Fibroblast of the conjunctiva (primary cell): Measurements from ENCODE around the gene MARCHF2.

ENCODE experiments used
- DNase-seq: peaks from one replicate; pipeline ENCODE4 v3.0.0-alpha.2; 2010; ENCODE audit warnings: low read depth

MARCHF2 gene

GRCh38 chr19:8454218-8454617 is 41.1 kb downstream of the MARCHF2 start:
- DNase-seq = no peak

DNA sequence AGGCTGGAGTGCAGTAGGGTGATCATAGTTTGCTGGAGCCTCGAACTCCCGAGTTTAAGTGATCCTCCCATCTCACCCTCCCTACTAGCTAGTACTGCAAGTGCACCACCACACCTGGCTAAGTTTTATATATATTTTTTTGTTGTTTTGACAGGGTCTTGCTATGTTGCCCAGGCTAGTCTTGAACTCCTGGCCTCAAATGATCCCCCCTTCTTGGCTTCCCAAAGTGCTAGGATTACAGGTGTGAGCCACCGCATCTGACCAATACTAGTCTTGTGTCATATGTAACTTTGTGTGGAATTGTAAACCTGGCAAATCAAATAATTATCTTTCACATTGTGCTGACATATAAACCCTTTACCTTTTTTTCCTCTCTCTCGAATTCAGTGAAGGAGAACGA is 41.9 kb downstream of the MARCHF2 start:
- no peak for DNase-seq

GRCh38 chr19:8456064-8456463 is 43.0 kb downstream of the MARCHF2 start:
- no peak for DNase-seq

GRCh38 chr19:8457209-8457608 is 44.1 kb downstream of the MARCHF2 start:
- DNase-seq = no peak

DNA sequence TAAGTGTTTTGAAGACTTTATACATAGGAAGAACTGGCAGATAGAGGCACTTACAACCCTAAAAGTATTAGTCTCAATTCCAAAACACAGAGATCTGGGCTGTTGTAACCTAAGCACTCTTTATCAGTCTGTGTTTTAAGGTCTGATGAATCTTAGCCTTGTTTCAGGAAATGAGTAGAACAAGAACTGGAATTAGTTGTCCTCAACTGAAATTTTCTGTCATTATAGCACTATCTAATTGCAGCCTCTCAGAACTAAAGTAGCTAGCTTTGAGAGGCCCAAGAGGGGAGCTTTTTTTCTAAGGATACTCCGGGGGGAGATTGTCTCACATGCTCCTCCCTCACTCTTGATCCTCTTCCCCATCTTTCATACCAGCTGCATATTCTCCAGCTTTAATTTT is 44.7 kb downstream of the MARCHF2 start:
- DNase-seq = no peak

DNA sequence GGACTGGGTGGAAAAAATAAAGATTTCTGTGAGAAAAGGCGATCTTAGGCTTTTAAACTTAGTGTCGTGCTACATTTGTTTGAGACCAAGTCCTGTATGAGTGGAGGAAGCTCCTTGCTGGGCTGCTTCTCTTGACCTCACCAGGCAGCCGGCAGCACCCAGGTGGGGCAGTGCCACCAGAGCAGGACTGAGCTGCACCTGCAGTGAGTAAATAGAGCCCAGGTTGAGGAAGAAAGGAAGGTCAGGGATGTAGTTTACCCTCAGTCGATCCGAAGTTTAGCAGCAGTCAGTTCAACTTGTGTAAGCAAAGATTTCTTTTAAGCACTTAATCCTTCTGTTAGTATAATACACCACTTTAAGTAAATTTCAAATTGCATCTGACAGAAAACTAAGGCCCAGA is 45.3 kb downstream of the MARCHF2 start:
- DNase-seq = no peak

DNA sequence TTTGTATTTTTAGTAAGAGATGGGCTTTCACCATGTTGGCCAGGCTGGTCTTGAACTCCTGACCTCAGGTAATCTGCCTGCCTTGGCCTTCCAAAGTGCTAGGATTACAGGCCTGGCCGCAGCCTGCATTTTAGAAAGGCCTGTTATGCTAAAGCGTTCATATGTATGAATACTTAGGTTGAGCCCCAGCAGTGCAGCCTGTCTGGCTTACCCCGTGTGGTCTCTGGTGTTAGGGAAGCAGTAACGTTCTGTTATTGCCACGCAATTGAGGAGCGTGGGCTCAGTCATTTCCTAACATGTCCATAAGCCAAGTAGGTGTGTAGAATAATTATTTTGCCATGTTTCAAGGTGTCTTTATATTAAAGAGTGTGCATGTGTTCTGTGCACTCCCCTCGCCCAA is 46.0 kb downstream of the MARCHF2 start:
- DNase-seq = no peak

- DNase-seq = peak; percentile 20
Measured at GRCh38 chr19:8459520-8460270, 46.6 kb downstream of the MARCHF2 start.

DNA sequence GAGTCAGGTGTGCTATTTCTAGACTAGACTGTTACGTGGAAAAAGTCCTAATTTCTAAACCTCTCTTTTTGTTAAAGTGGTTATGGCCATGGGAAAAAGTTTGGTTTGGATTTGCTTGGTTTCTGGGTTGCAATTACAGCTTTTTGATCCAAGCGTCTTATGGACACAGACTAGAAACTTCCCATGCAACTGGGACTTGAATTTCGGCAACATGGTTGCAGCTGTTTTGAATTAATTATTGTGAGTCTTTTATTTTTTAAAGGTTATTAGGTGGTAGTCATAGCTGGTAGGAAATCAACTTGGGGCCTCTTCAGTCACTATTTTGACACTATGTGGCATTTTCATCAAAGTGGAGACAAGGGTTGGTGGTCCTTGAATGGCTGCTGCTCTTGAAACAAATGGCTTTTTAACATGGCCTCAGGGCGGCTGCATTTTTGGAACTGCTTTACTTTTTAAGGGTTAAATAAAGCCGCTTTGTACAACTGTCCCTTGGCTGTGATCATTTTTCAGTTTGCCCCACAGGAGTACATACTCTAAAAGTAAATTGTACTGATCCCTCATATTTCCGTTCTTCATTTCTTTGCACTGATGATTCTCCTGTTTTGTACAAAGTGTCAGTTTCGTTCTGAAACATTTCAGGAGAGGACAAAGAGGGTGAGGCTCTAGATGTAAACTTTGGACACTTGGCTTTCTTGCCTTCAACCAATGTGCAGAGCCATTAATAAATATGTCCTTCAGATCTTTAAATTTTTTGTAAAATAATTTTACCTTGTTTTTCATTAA is 47.6 kb downstream of the MARCHF2 start:
- no peak for DNase-seq

GRCh38 chr19:8461376-8461775 is 48.3 kb downstream of the MARCHF2 start:
- no peak for DNase-seq

DNA sequence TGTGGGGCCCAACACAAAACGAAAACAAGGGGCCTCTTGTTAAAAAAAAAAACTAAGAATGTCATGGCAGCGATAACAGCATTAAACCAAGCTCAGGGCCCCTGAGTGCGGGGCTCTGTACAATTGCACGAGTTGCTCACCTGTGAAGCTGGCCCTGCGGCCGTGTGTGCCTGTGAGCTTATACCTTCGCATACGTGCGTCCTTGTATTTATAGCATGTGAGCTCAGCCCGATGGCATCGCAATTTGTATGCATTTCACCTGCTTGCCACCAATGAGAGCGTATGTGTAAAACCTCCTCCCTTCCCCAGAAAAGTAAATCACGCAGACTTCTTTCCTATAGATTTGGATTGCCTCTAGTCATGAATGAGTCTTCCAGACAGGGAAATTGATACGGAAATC is 48.8 kb downstream of the MARCHF2 start:
- no peak for DNase-seq

DNA sequence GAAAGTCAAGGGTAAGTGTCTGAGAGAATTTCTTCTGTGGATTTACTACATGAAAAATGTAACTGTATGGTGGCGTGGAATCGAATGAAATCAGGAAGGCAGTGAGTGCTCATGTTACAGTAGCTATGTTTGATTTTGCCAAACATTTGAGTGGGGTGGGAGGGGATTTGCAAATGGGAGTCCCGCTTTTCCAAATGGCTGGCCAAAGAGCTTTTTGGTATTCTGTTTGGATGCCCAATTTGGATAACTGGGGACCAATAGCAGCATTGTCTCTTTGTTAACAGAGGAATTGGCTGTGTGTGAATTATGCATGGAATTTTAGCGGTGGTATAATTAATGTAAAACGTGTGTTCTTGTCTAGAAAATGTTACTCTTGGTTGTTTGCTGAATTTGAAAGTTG is 49.5 kb downstream of the MARCHF2 start:
- no peak for DNase-seq

GRCh38 chr19:8463365-8463764 is 50.3 kb downstream of the MARCHF2 start:
- DNase-seq = no peak

- no peak for DNase-seq
Measured at GRCh38 chr19:8466018-8466417, 52.9 kb downstream of the MARCHF2 start.

- no peak for DNase-seq
Measured at GRCh38 chr19:8468124-8468523, 55.0 kb downstream of the MARCHF2 start.

GRCh38 chr19:8468761-8469373 is 55.8 kb downstream of the MARCHF2 start:
- DNase-seq = peak; percentile 38

DNA sequence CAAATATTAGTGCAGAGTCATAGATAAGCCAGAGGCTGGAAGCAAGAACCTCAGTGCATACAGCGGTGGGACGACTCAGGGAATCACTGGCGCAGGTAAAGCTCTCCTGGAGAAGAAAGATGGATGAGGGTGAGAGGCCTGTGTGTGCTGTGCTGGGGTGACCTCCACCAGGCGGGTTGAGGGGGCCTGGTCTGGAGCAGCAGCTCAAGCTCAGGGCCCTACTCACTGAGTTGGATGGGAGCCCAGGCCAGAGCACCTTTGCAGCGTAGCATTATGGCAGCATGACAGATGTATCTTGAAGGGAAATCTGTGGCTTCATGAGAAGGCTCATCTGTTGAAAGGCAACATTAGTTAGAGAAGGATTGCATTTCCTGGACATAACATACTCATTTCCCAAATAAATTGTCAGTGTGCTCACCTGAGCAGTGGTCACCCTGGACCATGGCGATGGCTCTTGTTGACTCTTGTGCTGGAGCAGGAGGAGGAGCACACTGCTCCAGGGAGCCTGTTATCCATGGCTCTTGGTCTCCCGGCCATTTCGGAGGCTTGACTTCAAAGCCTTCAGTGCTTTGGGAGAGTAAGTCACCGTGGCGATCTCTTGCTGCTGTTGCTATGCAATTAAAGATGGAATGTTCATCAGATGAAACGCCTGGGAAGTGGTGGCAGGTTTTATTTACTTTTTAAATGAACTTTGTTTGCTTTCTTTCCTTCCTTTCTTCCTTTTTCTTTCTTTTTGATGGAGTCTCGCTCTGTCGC is 56.7 kb downstream of the MARCHF2 start:
- DNase-seq = no peak

DNA sequence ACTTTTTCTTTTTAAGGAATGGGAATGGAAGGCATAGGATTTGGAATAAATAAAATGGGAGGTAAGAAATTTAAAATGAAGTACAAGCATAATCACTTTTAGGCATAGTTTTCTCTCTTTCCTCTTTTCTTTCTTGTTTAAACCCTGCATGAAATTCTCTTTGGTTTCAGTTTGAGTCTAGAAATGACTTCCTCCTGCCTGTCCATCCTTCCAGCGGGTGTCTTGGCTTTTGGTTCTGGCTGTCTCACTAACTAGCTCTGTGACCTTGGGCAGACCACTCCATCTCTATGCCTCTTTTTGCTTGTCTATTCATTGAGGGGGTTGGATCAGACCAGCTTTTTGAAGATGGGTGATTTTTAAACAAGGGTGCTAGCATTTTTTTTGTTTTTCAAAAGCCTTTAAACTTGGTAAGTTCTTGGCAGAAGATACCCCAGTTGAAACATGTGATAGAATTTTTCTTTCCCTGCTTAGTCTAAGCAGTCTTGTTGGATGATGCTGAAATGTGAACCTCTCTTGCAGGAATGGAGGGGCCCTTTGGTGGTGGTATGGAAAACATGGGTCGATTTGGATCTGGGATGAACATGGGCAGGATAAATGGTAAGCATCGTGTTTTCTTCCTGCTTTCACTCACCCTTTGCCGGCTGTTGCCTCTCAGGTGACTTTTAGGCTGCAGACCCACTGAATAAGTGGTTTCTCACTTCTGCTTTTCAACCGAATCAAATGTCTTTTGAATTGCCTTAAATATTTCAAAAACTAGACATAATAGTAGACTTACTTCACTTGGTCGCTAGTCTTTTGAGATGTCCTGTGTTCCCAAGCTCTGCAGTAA is 60.8 kb downstream of the MARCHF2 start:
- no peak for DNase-seq

DNA sequence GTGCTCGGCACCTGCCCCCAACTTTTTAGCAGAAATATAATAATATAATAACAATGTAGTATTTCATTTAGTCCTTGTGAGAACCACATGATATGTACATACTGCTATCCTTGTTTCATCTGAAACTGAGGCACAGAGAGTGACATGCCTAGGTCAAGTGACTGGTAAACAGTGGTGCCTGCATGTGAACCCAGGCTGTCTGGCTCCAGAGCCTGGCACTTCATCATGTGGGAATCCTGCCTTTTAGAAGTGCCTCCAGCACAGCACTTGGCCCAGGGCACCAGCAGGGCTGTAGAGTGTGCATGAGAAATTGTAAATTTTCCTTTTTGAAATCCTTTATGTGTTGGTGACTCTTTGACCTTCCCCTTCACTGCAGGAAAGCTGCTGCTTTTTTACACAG is 61.9 kb downstream of the MARCHF2 start:
- DNase-seq = no peak

- DNase-seq = no peak
Measured at GRCh38 chr19:8476524-8476923, 63.4 kb downstream of the MARCHF2 start.

GRCh38 chr19:8477889-8478288 is 64.8 kb downstream of the MARCHF2 start:
- DNase-seq = no peak

- DNase-seq = no peak
Measured at GRCh38 chr19:8478598-8478997, 65.5 kb downstream of the MARCHF2 start.
